ENCODE measurements around the gene DSPP. TPM values are rescaled to one million over a fixed set of nuclear protein-coding genes. Genes with fewer than 3 reads are reported as not detected.

The DSPP gene
- polyA plus RNA-seq, 3 donors, result not detected

GRCh38 chr4:87575983-87576382, 32.3 kb upstream of the DSPP start:
- Histone ChIP-seq H3K4me1 (ENCODE audit: control insufficient read depth in 1 of 2, insufficient read depth in 2 of 2, low read length in 2 of 2) (no peaks in the 10 kb centered on the region), H3K4me2 (replicated peaks; ENCODE audit: extremely low read depth, low read length, poor library complexity, severe bottlenecking) (no peak overlapping the region), H3K9me3 (replicated peaks in 1 of 2; ENCODE audit: control insufficient read depth in 1 of 2, insufficient read depth in 1 of 2, low read length in 2 of 2) (no peaks in the 10 kb centered on the region), H3K36me3 (replicated peaks in 1 of 2; ENCODE audit: control insufficient read depth in 1 of 2, insufficient read depth in 2 of 2, low read length in 2 of 2) (no peaks in the 10 kb centered on the region), H3K4me3 (replicated peaks in 1 of 3; ENCODE audit: low read depth in 2 of 3, low read length in 3 of 3) (no peak overlapping the region), H3K27ac (ENCODE audit: low read depth in 1 of 2, low read length in 2 of 2) (no peak overlapping the region), H4K20me1 (ENCODE audit: insufficient read depth, low read length) (no peaks in the 10 kb centered on the region), H3K9ac (ENCODE audit: insufficient read depth, low read length, poor library complexity, severe bottlenecking) (no peak overlapping the region), H2AFZ (ENCODE audit: insufficient read depth, low read depth, low read length, poor library complexity, severe bottlenecking) (no peak overlapping the region), H3K27me3 (ENCODE audit: control insufficient read depth in 2 of 2, insufficient read depth in 2 of 2, low read length in 2 of 2) (no peaks in the 10 kb centered on the region), H3K79me2 (ENCODE audit: insufficient read depth, low read length) (no peaks in the 10 kb centered on the region)
- H3K9me3 Mint-ChIP-seq, result peaks cover 0 to 12% (median 5%) of the 10 kb centered on the region in 7 donors
- H3K27me3 Mint-ChIP-seq (ENCODE audit: low read depth in 3 of 3), result peaks cover 0 to 5% (median 0%) of the 10 kb centered on the region in 3 donors
- intact Hi-C loops (cut with micrococcal nuclease), result no loop called here
- no peaks in the 10 kb centered on the region for H3K36me3 Mint-ChIP-seq
- no peak overlapping the region for H3K27ac Mint-ChIP-seq
- DNase-seq, result no peak
- no peak for TF ChIP-seq CTCF (IDR thresholded peaks at IDR 0.05)
- H3K4me3 Mint-ChIP-seq, result no peak overlapping the region
- H3K4me1 Mint-ChIP-seq, result no peaks in the 10 kb centered on the region

GRCh38 chr4:87579478-87579877, 28.9 kb upstream of the DSPP start:
- Histone ChIP-seq H3K79me2 (ENCODE audit: insufficient read depth, low read length) (no peaks in the 10 kb centered on the region), H3K9me3 (replicated peaks in 1 of 2; ENCODE audit: control insufficient read depth in 1 of 2, insufficient read depth in 1 of 2, low read length in 2 of 2) (no peaks in the 10 kb centered on the region), H3K4me1 (ENCODE audit: control insufficient read depth in 1 of 2, insufficient read depth in 2 of 2, low read length in 2 of 2) (no peaks in the 10 kb centered on the region), H2AFZ (ENCODE audit: insufficient read depth, low read depth, low read length, poor library complexity, severe bottlenecking) (no peak overlapping the region), H3K4me3 (replicated peaks in 1 of 3; ENCODE audit: low read depth in 2 of 3, low read length in 3 of 3) (no peak overlapping the region), H3K4me2 (replicated peaks; ENCODE audit: extremely low read depth, low read length, poor library complexity, severe bottlenecking) (no peak overlapping the region), H3K27ac (ENCODE audit: low read depth in 1 of 2, low read length in 2 of 2) (no peak overlapping the region), H3K27me3 (ENCODE audit: control insufficient read depth in 2 of 2, insufficient read depth in 2 of 2, low read length in 2 of 2) (no peaks in the 10 kb centered on the region), H3K9ac (ENCODE audit: insufficient read depth, low read length, poor library complexity, severe bottlenecking) (no peak overlapping the region), H4K20me1 (ENCODE audit: insufficient read depth, low read length) (no peaks in the 10 kb centered on the region), H3K36me3 (replicated peaks in 1 of 2; ENCODE audit: control insufficient read depth in 1 of 2, insufficient read depth in 2 of 2, low read length in 2 of 2) (no peaks in the 10 kb centered on the region)
- no peaks in the 10 kb centered on the region for H3K36me3 Mint-ChIP-seq
- no peak overlapping the region for H3K27ac Mint-ChIP-seq
- H3K9me3 Mint-ChIP-seq, result peaks cover 0 to 10% (median 4%) of the 10 kb centered on the region in 7 donors
- H3K4me3 Mint-ChIP-seq, result no peak overlapping the region
- H3K4me1 Mint-ChIP-seq, result no peaks in the 10 kb centered on the region
- DNase-seq, result no peak
- H3K27me3 Mint-ChIP-seq (ENCODE audit: low read depth in 3 of 3), result peaks cover 0 to 5% (median 2%) of the 10 kb centered on the region in 3 donors
- intact Hi-C loops (cut with micrococcal nuclease), result no loop called here
- no peak for TF ChIP-seq CTCF (IDR thresholded peaks at IDR 0.05)
- WGBS (ENCODE audit: insufficient coverage), result no CpG with 5 or more reads among the region's 2 CpGs
